GM04504 (cell line): Measurements from ENCODE around the gene MAGI2.
A peak's percentile ranks its signal among the peaks of the same experiment; 100 is the strongest.
"Not testable (repeated sequence)": the region's sequence is repeated elsewhere in the genome, so short reads cannot be mapped to it uniquely, and the experiment has no call there.

ENCODE experiments used
- DNase-seq: peaks from one replicate; pipeline ENCODE4 v3.0.0-alpha.2; 2012; ENCODE audit warnings: low read depth

Gene MAGI2

GRCh38 chr7:79050603-79051002 is 402.9 kb downstream of the MAGI2 start:
- no peak for DNase-seq

GRCh38 chr7:79046061-79046460 is 407.4 kb downstream of the MAGI2 start:
- no peak for DNase-seq

- DNase-seq: no peak
These were observed 416.5 kb downstream of the MAGI2 start for GRCh38 chr7:79037001-79037400.

- DNase-seq: no peak
These were observed 417.1 kb downstream of the MAGI2 start for GRCh38 chr7:79036356-79036755.

- DNase-seq: no peak
These were observed 417.6 kb downstream of the MAGI2 start for GRCh38 chr7:79035858-79036257.

GRCh38 chr7:79034730-79035129 is 418.7 kb downstream of the MAGI2 start:
- no peak for DNase-seq

GRCh38 chr7:79019711-79020110 is 433.8 kb downstream of the MAGI2 start:
- DNase-seq: not testable (repeated sequence)

GRCh38 chr7:79011921-79012320 is 441.5 kb downstream of the MAGI2 start:
- no peak for DNase-seq

- DNase-seq: no peak
These were observed 443.8 kb downstream of the MAGI2 start for GRCh38 chr7:79009647-79010046.

- DNase-seq: no peak
These were observed 444.7 kb downstream of the MAGI2 start for GRCh38 chr7:79008786-79009185.

- DNase-seq: no peak
These were observed 457.5 kb downstream of the MAGI2 start for GRCh38 chr7:78996013-78996412.

- no peak for DNase-seq
These were observed 460.1 kb downstream of the MAGI2 start for GRCh38 chr7:78993341-78993740.

- DNase-seq: no peak
These were observed 468.0 kb downstream of the MAGI2 start for GRCh38 chr7:78985509-78985908.

- DNase-seq: no peak
These were observed 470.0 kb downstream of the MAGI2 start for GRCh38 chr7:78983483-78983882.

- no peak for DNase-seq
These were observed 483.0 kb downstream of the MAGI2 start for GRCh38 chr7:78970440-78970916.

GRCh38 chr7:78968951-78969350 is 484.5 kb downstream of the MAGI2 start:
- DNase-seq: no peak

GRCh38 chr7:78967561-78967960 is 485.9 kb downstream of the MAGI2 start:
- not testable (repeated sequence) for DNase-seq

GRCh38 chr7:78967046-78967445 is 486.4 kb downstream of the MAGI2 start:
- DNase-seq: no peak

GRCh38 chr7:78959477-78959876 is 494.0 kb downstream of the MAGI2 start:
- no peak for DNase-seq

GRCh38 chr7:78955329-78955728 is 498.1 kb downstream of the MAGI2 start:
- no peak for DNase-seq

- DNase-seq: no peak
These were observed 499.6 kb downstream of the MAGI2 start for GRCh38 chr7:78953726-78954363.

- DNase-seq: peak; percentile 62
These were observed 500.4 kb downstream of the MAGI2 start for GRCh38 chr7:78953090-78953489.

GRCh38 chr7:78939669-78940068 is 513.8 kb downstream of the MAGI2 start:
- no peak for DNase-seq

GRCh38 chr7:78924581-78924980 is 528.9 kb downstream of the MAGI2 start:
- peak; percentile 20 for DNase-seq
